Pancreas (tissue), 10 donors: ENCODE measurements around the gene PDK3. TPM values are rescaled to one million over a fixed set of nuclear protein-coding genes. Genes with fewer than 3 reads are reported as not detected.
A peak's percentile ranks its signal among the peaks of the same experiment; 100 is the strongest.

Experiments used
- ATAC-seq, 4 donors: fragments of 200-7000 bp; cut with Tn5 transposase; one replicate each; pipeline versions ENCODE4 v1.8.0 to v1.9.1; 2020; ENCODE audit warnings: mild to moderate bottlenecking in 4 of 4, moderate library complexity in 4 of 4
- DNase-seq, 6 donors: peaks; one replicate each; pipeline ENCODE4 v3.0.0-alpha.2; 2020
- FAIRE-seq: peaks from 2 replicates; lab custom pipeline; 2012; peaks lifted over from hg19 to GRCh38; lab: Jason Lieb, UNC
- H3K27ac ChIP-seq, 4 donors: fragments of 200-600 bp; sonication (generic); 1 replicate in 3 of 4; 2 replicates in 1 of 4; pipeline versions ENCODE4 v1.5.0 to v1.8.0; 2020
- H3K27me3 ChIP-seq, 4 donors: fragments of 200-600 bp; one replicate each; pipeline ENCODE4 v1.8.0; 2021
- H3K36me3 ChIP-seq, 3 donors: fragments of 200-600 bp; sonication (generic) in 1 of 3; one replicate each; pipeline versions ENCODE4 v1.5.0 to v1.8.0; 2020 to 2021
- H3K4me1 ChIP-seq, 3 donors: fragments of 200-600 bp; one replicate each; pipeline ENCODE4 v1.8.0; 2021
- H3K4me3 ChIP-seq, 4 donors: fragments of 200-600 bp; sonication (generic) in 2 of 4; one replicate each; pipeline versions ENCODE4 v1.5.0 to v1.8.0; 2020 to 2021
- H3K9me3 ChIP-seq, 4 donors: fragments of 200-600 bp; one replicate each; pipeline ENCODE4 v1.8.0; 2021
- WGBS, 2 donors: extraction: QIAGEN DNeasy Blood & Tissue Kit; methylation state at CpG; one replicate each; pipeline ENCODE4 v1.1.7; 2013; 5-methylcytosine and 5-hydroxymethylcytosine counted together
- intact Hi-C, 3 donors: fragments of 100-400 bp; cut with DNase I; formaldehyde crosslinking; loops; one replicate each; pipeline versions ENCODE4 v1.11.1 to v1.14.2; 2022
- polyA plus RNA-seq, 2 donors: library from polyadenylated mRNA; stranded (reverse); fragments of 200-250 nt; gene quantifications; one replicate each; pipeline ENCODE4 v1.2.3, GENCODE V29; 2013
- total RNA-seq, 6 donors: library from RNA; stranded (reverse); fragmentation: NEBNext Ultra II Directional in 4 of 6; extraction: Animal tissue kit (Norgen Biotek cat#: 25700) in 4 of 6; gene quantifications; one replicate each; pipeline versions ENCODE4 v1.2.1 to v1.2.4, GENCODE V29; 2021 to 2023
- TF ChIP-seq, protein P1 (sequence below), 4 donors: fragments of 200-600 bp; sonication (generic) in 3 of 4; IDR thresholded peaks; one replicate each; pipeline versions ENCODE4 v1.5.0 to v1.8.0; 2021; ENCODE audit warnings: antibody characterized with exemption in 4 of 4
- donor health status: healthy with polysubstance abuse.
- donor health status: DM: no; HTN: no; CAD: no; lungs with moderate emphysema.
- donor health status: DM: no; HTN: no; CAD: no.
- donor health status: control.
- donor health status: control.
- donor health status: Bipolar disorder and iron deficiency.
- donor health status: DM: yes; HTN: yes; CAD: no.
- donor health status: DM: no; HTN: no; CAD: no.
- donor health status: DM: no; HTN: no; CAD: no.
- donor health status: DM: yes; HTN: yes; CAD: no.

The PDK3 gene
- total and polyA plus RNA-seq, 8 donors = 2.4 to 10.1 (median 5.3) TPM

- Histone ChIP-seq H3K27me3 (no peaks in the 10 kb centered on the region), H3K36me3 (no peaks in the 10 kb centered on the region), H3K4me3 (peak overlapping the region; percentile 31 to 54 (median 52)), H3K4me1 (no peaks in the 10 kb centered on the region), H3K27ac (peak overlapping the region; percentile 45 to 83 (median 76)), H3K9me3 (no peaks in the 10 kb centered on the region)
- TF ChIP-seq, protein P1, sequence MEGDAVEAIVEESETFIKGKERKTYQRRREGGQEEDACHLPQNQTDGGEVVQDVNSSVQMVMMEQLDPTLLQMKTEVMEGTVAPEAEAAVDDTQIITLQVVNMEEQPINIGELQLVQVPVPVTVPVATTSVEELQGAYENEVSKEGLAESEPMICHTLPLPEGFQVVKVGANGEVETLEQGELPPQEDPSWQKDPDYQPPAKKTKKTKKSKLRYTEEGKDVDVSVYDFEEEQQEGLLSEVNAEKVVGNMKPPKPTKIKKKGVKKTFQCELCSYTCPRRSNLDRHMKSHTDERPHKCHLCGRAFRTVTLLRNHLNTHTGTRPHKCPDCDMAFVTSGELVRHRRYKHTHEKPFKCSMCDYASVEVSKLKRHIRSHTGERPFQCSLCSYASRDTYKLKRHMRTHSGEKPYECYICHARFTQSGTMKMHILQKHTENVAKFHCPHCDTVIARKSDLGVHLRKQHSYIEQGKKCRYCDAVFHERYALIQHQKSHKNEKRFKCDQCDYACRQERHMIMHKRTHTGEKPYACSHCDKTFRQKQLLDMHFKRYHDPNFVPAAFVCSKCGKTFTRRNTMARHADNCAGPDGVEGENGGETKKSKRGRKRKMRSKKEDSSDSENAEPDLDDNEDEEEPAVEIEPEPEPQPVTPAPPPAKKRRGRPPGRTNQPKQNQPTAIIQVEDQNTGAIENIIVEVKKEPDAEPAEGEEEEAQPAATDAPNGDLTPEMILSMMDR (IDR thresholded peaks at IDR 0.05) = no peak
- WGBS, 2 donors = 2 to 26% methylated on average over 5 of the region's 5 CpGs
- FAIRE-seq (no peak), ATAC-seq (peak; percentile 47 to 65 (median 57)), DNase-seq (peak in 1 of 6 donors; percentile 2)
- intact Hi-C loops = no loop called here
Measured at GRCh38 chrX:24464498-24464835, 619 bp upstream of the PDK3 start.

GRCh38 chrX:24465532-24465865, 413 bp downstream of the PDK3 start:
- no peaks in the 10 kb centered on the region for H3K4me1 ChIP-seq
- intact Hi-C loops = no loop called here
- WGBS, 2 donors = 2 to 47% methylated on average over 20 to 25 of the region's 25 CpGs
- H3K27me3 ChIP-seq = no peaks in the 10 kb centered on the region
- ATAC-seq = no peak
- peak overlapping the region in 3 of 4 donors; percentile 13 to 83 (median 82) for H3K27ac ChIP-seq
- no peak for FAIRE-seq
- no peaks in the 10 kb centered on the region for H3K36me3 ChIP-seq
- TF ChIP-seq, protein P1 (IDR thresholded peaks at IDR 0.05) = no peak
- peak overlapping the region; percentile 35 to 54 (median 52) for H3K4me3 ChIP-seq
- DNase-seq = peak in 1 of 6 donors; percentile 16
- no peaks in the 10 kb centered on the region for H3K9me3 ChIP-seq

DNA sequence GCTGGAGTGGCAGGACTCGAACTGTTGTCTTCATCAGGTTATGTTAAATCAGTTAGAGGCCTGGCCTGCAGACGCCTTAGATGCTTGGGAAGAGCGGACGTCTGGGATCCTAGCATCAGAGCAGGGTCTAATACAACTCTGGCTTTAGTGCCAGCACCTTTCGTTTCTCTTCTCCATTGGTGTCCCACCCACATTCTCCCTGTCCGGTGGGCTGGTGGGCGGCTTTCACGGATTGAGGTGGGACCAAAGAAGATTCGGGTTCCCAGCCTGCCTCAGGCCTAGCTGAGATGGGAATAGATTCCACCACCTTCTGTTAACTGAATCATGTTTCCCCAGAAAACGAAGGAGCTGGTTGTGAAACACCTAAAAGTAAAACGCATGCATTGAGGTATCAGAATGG, 939 bp downstream of the PDK3 start:
- H3K4me3 ChIP-seq = peak overlapping the region in 3 of 4 donors; percentile 35 to 54 (median 53)
- DNase-seq (no peak), ATAC-seq (no peak), FAIRE-seq (no peak)
- H3K27me3 ChIP-seq = no peaks in the 10 kb centered on the region
- H3K9me3 ChIP-seq = no peaks in the 10 kb centered on the region
- intact Hi-C loops = no loop called here
- H3K27ac ChIP-seq = peak overlapping the region in 1 of 4 donors; percentile 17
- TF ChIP-seq, protein P1 (IDR thresholded peaks at IDR 0.05) = no peak
- H3K36me3 ChIP-seq = no peaks in the 10 kb centered on the region
- 43 to 53% methylated on average over 11 of the region's 11 CpGs for WGBS, 2 donors
- no peaks in the 10 kb centered on the region for H3K4me1 ChIP-seq

- DNase-seq (no peak), FAIRE-seq (no peak), ATAC-seq (no peak)
- Histone ChIP-seq H3K4me1 (no peaks in the 10 kb centered on the region), H3K4me3 (no peak overlapping the region), H3K27ac (no peak overlapping the region), H3K9me3 (no peaks in the 10 kb centered on the region), H3K36me3 (no peaks in the 10 kb centered on the region), H3K27me3 (no peaks in the 10 kb centered on the region)
- intact Hi-C loops = no loop called here
- TF ChIP-seq, protein P1 (IDR thresholded peaks at IDR 0.05) = no peak
- 30 to 32% methylated on average over 1 of the region's 1 CpG for WGBS, 2 donors
Measured at GRCh38 chrX:24468245-24468644, 3.2 kb downstream of the PDK3 start.

DNA sequence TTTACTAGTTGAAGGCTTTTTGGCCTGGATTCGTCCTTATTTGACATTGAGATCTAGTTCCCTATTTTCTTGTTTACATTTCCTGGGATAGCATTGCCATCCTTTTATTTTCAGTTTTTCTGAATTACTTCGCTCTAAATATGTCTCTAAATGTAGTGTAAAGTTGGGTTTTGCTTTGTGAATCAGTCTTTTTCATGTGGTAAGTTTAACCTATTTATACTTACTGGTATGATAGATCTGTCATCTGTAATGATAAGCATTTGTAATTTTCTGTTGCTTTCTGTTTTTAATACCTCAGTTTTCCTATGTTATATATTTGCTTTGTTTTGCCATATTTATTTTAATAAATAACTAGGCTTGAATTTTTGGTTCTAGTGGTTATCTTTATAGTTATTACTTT, 6.7 kb downstream of the PDK3 start:
- Histone ChIP-seq H3K4me3 (no peak overlapping the region), H3K4me1 (no peaks in the 10 kb centered on the region), H3K27ac (no peak overlapping the region), H3K36me3 (no peaks in the 10 kb centered on the region), H3K9me3 (no peaks in the 10 kb centered on the region), H3K27me3 (no peaks in the 10 kb centered on the region)
- ATAC-seq = no peak
- DNase-seq = no peak
- 41 to 47% methylated on average over 2 of the region's 2 CpGs for WGBS, 2 donors
- TF ChIP-seq, protein P1 (IDR thresholded peaks at IDR 0.05) = no peak
- FAIRE-seq = no peak
- intact Hi-C loops = no loop called here
